D341Med (cell line): ENCODE measurements around the gene TFPT.

Source experiments
- DNase-seq: peaks from one replicate; pipeline ENCODE4 v3.0.0; 2012; ENCODE audit warnings: low spot score

TFPT gene

GRCh38 chr19:54074851-54075250, 40.6 kb downstream of the TFPT start:
- no peak for DNase-seq

- no peak for DNase-seq
Observed at GRCh38 chr19:54073829-54074228, 41.6 kb downstream of the TFPT start.

- DNase-seq = no peak
Observed at GRCh38 chr19:54069470-54069869, 46.0 kb downstream of the TFPT start.

GRCh38 chr19:54063350-54064116, 51.9 kb downstream of the TFPT start, which contains the start of gene VSTM1:
Gene VSTM1 (minus strand): TSS chr19:54063897. CDS start chr19:54063777, 120 bp downstream.
- DNase-seq = no peak

- no peak for DNase-seq
Observed at GRCh38 chr19:54062643-54063042, 52.8 kb downstream of the TFPT start.
